ENCODE data around the gene CELF4. TPM values are rescaled to one million over a fixed set of nuclear protein-coding genes. Genes with fewer than 3 reads are reported as not detected.

Gene CELF4
- total and polyA plus RNA-seq, 10 of the 15 experiments (the other 5 are each of a cell fraction or from before 2014, with no cell fraction given) = 0.03 to 0.32 TPM; not detected in 8

DNA sequence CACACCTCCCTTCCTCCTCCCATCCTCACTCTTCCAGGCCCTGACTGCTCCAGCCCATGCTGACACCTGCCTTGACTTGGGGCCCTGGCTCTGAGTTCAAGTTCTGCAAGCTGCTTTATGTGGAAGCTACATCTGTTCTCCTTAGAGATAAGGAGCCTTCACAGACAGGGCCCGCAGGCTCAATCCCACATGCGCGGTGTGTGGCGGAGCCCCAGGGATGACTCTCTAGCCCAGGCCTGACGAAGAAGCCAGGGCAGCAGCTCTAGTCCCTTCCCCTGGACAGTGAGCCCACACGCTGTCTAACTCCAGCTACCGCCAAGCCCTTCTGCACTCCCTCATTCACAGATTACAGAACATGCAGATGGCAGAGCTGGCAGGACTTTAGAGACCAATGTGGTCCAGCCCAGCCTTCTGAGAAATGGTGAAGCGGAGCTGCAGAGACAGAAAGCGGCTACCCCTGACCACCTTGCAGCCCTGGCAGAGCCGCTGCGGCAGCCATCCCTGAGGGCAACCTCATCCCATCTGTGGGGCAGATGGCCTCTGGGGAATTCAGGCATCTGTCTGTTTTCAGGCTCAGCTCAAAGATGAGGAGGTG lies 304.3 kb downstream of the CELF4 start:
- H4K20me1 ChIP-seq (ENCODE audit: control insufficient read depth, insufficient read depth) = no peaks in the 10 kb centered on the region
- no peaks in the 10 kb centered on the region; a peak in 1 of 4 replicates for H3K27me3 ChIP-seq (replicated peaks in 1 of 2; ENCODE audit: control insufficient read depth in 2 of 2, insufficient read depth in 2 of 2, low read length in 1 of 2)
- H3K27ac ChIP-seq (ENCODE audit: control insufficient read depth, insufficient read depth) = no peak overlapping the region
- no peak for DNase-seq (ENCODE audit: low read depth, low spot score)
- SMC1A ChIA-PET (ENCODE audit: uncharacterized antibody, unreplicated experiment) = no interaction called here
- H3K9ac ChIP-seq (ENCODE audit: control insufficient read depth, insufficient read depth, low read length) = no peak overlapping the region
- BruUV-seq (replicated peaks) = no TSS peak
- CTCF ChIA-PET = interaction anchor here (1.5 kb wide), 1 partner anchor 14 kb away, joined by 3 read pairs; no protein-coding TSS in a partner anchor
- no peak for ATAC-seq
- TF ChIP-seq, protein P1, sequence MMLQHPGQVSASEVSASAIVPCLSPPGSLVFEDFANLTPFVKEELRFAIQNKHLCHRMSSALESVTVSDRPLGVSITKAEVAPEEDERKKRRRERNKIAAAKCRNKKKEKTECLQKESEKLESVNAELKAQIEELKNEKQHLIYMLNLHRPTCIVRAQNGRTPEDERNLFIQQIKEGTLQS (IDR thresholded peaks at IDR 0.05; ENCODE audit: borderline replicate concordance, extremely low read depth, low read depth, low read length) = no peak
- intact Hi-C loops (cut with micrococcal nuclease; ENCODE audit: unreplicated experiment) = no loop called here
- RAD21 ChIA-PET (ENCODE audit: unreplicated experiment) = no interaction called here
- WGBS (ENCODE audit: insufficient coverage, insufficient replicate concordance, low lambda C conversion rate, missing lambda C conversion rate) = 49% methylated on average over 11 of the region's 11 CpGs
- no peak for FAIRE-seq
- no peaks in the 10 kb centered on the region for H3K4me1 ChIP-seq (ENCODE audit: control insufficient read depth, insufficient read depth, low read length)
- POLR2A ChIA-PET = no interaction called here
- H2AFZ ChIP-seq (ENCODE audit: control insufficient read depth, low read depth, low read length) = no peak overlapping the region
- no peak overlapping the region for H3K4me2 ChIP-seq (ENCODE audit: control insufficient read depth, insufficient read depth)
- H3K4me3 ChIP-seq = no peak overlapping the region
- no peaks in the 10 kb centered on the region for H3K9me3 ChIP-seq (replicated peaks; ENCODE audit: control insufficient read depth, insufficient read depth, low read length)
- in situ Hi-C loops (cut with MboI) = no loop called here
- H3K79me2 ChIP-seq (ENCODE audit: control insufficient read depth, insufficient read depth, low read length) = no peaks in the 10 kb centered on the region
- H3K36me3 ChIP-seq (ENCODE audit: control insufficient read depth in 2 of 2, insufficient read depth in 2 of 2, low read length in 1 of 2) = no peaks in the 10 kb centered on the region

DNA sequence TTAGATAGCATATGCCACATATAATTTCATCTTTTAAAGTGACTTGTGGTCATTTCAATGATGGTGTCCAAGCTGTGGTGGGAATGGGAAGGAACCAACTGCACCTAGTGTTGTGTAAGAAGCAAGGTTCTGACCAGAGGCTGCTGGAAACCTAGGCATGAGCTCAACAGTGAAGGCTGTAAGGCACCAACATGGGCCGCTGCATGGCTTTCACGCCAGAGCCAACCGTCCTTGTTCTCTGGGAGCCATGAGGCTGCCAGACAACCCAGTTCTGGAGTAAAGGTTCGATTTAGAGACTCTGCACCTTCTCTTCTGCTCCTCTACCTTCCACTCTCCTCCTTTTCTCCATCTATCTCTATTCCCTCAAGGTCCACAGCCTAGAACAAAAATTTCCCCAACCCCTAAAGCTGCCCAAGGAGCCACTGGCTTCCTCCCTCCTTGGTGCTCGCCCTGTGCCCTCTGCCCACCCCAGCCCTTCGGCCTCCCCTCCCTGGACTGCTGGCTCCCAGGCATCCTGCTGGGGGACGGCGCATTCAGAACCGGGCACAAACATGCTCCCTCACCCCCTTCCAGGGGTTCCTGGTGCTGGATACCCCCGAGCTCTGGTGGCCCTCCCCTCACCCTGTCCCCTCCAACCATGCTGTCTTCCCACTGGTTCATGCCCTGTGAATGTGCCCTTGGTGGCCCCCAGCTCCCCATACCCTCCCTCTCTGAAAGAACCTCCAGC lies 305.1 kb downstream of the CELF4 start:
- no peaks in the 10 kb centered on the region for H3K79me2 ChIP-seq (ENCODE audit: control insufficient read depth, insufficient read depth, low read length)
- BruUV-seq (replicated peaks) = no TSS peak
- POLR2A ChIA-PET = no interaction called here
- intact Hi-C loops (cut with micrococcal nuclease; ENCODE audit: unreplicated experiment) = no loop called here
- H3K4me1 ChIP-seq (ENCODE audit: control insufficient read depth, insufficient read depth, low read length) = no peaks in the 10 kb centered on the region
- SMC1A ChIA-PET (ENCODE audit: uncharacterized antibody, unreplicated experiment) = no interaction called here
- 33% methylated on average over 7 of the region's 10 CpGs for WGBS (ENCODE audit: insufficient coverage, insufficient replicate concordance, low lambda C conversion rate, missing lambda C conversion rate)
- H3K36me3 ChIP-seq (ENCODE audit: control insufficient read depth in 2 of 2, insufficient read depth in 2 of 2, low read length in 1 of 2) = no peaks in the 10 kb centered on the region
- ATAC-seq (no peak), FAIRE-seq (no peak), DNase-seq (ENCODE audit: low read depth, low spot score) (no peak)
- H2AFZ ChIP-seq (ENCODE audit: control insufficient read depth, low read depth, low read length) = no peak overlapping the region
- H3K27me3 ChIP-seq (replicated peaks in 1 of 2; ENCODE audit: control insufficient read depth in 2 of 2, insufficient read depth in 2 of 2, low read length in 1 of 2) = peaks cover 0 to 2% of the 10 kb centered on the region in 2 experiments; a peak in 2 of 4 replicates
- CTCF ChIA-PET = interaction anchor here (1.5 kb wide), 1 partner anchor 13 kb away, joined by 3 read pairs; no protein-coding TSS in a partner anchor
- H4K20me1 ChIP-seq (ENCODE audit: control insufficient read depth, insufficient read depth) = no peaks in the 10 kb centered on the region
- no peak overlapping the region for H3K4me3 ChIP-seq
- no peaks in the 10 kb centered on the region for H3K9me3 ChIP-seq (replicated peaks; ENCODE audit: control insufficient read depth, insufficient read depth, low read length)
- RAD21 ChIA-PET (ENCODE audit: unreplicated experiment) = no interaction called here
- TF ChIP-seq SREBF1 (IDR thresholded peaks at IDR 0.05; ENCODE audit: low read length) (no peak), SMAD5 (IDR thresholded peaks at IDR 0.05; ENCODE audit: low read depth) (no peak), YBX1 (IDR thresholded peaks at IDR 0.05) (no peak)
- no peak overlapping the region for H3K4me2 ChIP-seq (ENCODE audit: control insufficient read depth, insufficient read depth)
- H3K27ac ChIP-seq (ENCODE audit: control insufficient read depth, insufficient read depth) = no peak overlapping the region
- in situ Hi-C loops (cut with MboI) = no loop called here
- no peak overlapping the region for H3K9ac ChIP-seq (ENCODE audit: control insufficient read depth, insufficient read depth, low read length)

Data from GM12878 (cell line).